Measurements from ENCODE around the gene RCSD1. TPM values are rescaled to one million over a fixed set of nuclear protein-coding genes. Genes with fewer than 3 reads are reported as not detected.

The RCSD1 gene
- total and polyA plus RNA-seq, 2 of the 4 experiments (the other 2 are of a cell fraction): 0.03 TPM; not detected in 1

GRCh38 chr1:167703557-167703956 lies 73.5 kb downstream of the RCSD1 start:
- no peak overlapping the region for H2AK5ac ChIP-seq (ENCODE audit: low read depth, low read length)
- POLR2A ChIA-PET (ENCODE audit: unreplicated experiment): no interaction called here
- CTCF ChIA-PET: interaction anchor here (2.7 kb wide), 1 partner anchor 12 kb away, joined by 10 read pairs; no protein-coding TSS in a partner anchor

More at GRCh38 chr1:167703557-167703956, 73.5 kb downstream of the RCSD1 start:
- no peaks in the 10 kb centered on the region for H3K79me1 ChIP-seq (ENCODE audit: low read depth in 1 of 2, low read length in 2 of 2)
- H3K9me1 ChIP-seq (ENCODE audit: insufficient read depth, low read length): no peaks in the 10 kb centered on the region
- H2BK15ac ChIP-seq (ENCODE audit: low read depth, low read length): no peak overlapping the region
- no peak overlapping the region for H3K56ac ChIP-seq (ENCODE audit: extremely low read depth, insufficient read depth, low read length)
- no TSS peak for BruUV-seq (replicated peaks)
- peaks cover 44% of the 10 kb centered on the region for H3K27me3 ChIP-seq (ENCODE audit: control insufficient read depth, insufficient read depth, low read length)
- H3K36me3 ChIP-seq (ENCODE audit: control insufficient read depth, insufficient read depth, low read length): no peaks in the 10 kb centered on the region
- H3K27ac ChIP-seq (ENCODE audit: insufficient read depth, low read length): no peak overlapping the region
- intact Hi-C loops (cut with micrococcal nuclease): no loop called here
- 57% methylated on average over 1 of the region's 1 CpG; no CpG with 5 or more reads in 1 of the 2 experiments for WGBS, 2 experiments (ENCODE audit: extremely low coverage in 2 of 2, insufficient read length in 1 of 2)
- no peak overlapping the region for H2BK5ac ChIP-seq (ENCODE audit: low read depth, low read length, poor library complexity, severe bottlenecking)
- DNase-seq (no peak), ATAC-seq (ENCODE audit: low read depth) (no peak)
- H2AK9ac ChIP-seq (replicated peaks; ENCODE audit: low read depth, low read length, poor library complexity): no peak overlapping the region
- no peak for TF ChIP-seq RCOR1 (IDR thresholded peaks at IDR 0.05; ENCODE audit: insufficient replicate concordance, low read length)
- no peak for TF ChIP-seq POLR2A (IDR thresholded peaks at IDR 0.05; ENCODE audit: low read depth, low read length)
- no peak for TF ChIP-seq MAFK (IDR thresholded peaks at IDR 0.05; ENCODE audit: low read depth, low read length)
- no peak for TF ChIP-seq MXI1 (IDR thresholded peaks at IDR 0.05; ENCODE audit: borderline replicate concordance, low read depth, low read length)
- no peak overlapping the region for H4K91ac ChIP-seq (ENCODE audit: insufficient read depth, low read depth, low read length)
- no peak overlapping the region for H4K8ac ChIP-seq (ENCODE audit: low read depth in 2 of 2, low read length in 2 of 2)
- H2BK120ac ChIP-seq (ENCODE audit: low read depth, low read length): no peak overlapping the region
- H2AFZ ChIP-seq (replicated peaks; ENCODE audit: low read length, poor library complexity): no peak overlapping the region
- H3K4me2 ChIP-seq (ENCODE audit: low read depth, low read length): no peak overlapping the region
- H2BK20ac ChIP-seq (ENCODE audit: low read depth, low read length): no peak overlapping the region
- no peaks in the 10 kb centered on the region for H3K4me1 ChIP-seq (ENCODE audit: control insufficient read depth, insufficient read depth, low read length)
- H3K9ac ChIP-seq (ENCODE audit: low read depth, low read length): no peak overlapping the region
- H3K14ac ChIP-seq (replicated peaks; ENCODE audit: low read depth, low read length): no peak overlapping the region
- no peak overlapping the region for H3K23ac ChIP-seq (ENCODE audit: low read depth, low read length)
- H3K4me3 ChIP-seq (ENCODE audit: insufficient read depth, low read depth, low read length): no peak overlapping the region
- H3K18ac ChIP-seq (ENCODE audit: low read depth, low read length): no peak overlapping the region
- H3K4ac ChIP-seq (ENCODE audit: low read depth, low read length): no peak overlapping the region
- dilution Hi-C loops (cut with HindIII; ENCODE audit: low sequenced_read_pairs, unreplicated experiment): no loop called here
- H4K20me1 ChIP-seq (ENCODE audit: insufficient read depth, low read length): no peaks in the 10 kb centered on the region
- no peak overlapping the region for H4K5ac ChIP-seq (ENCODE audit: low read depth, low read length)
- in situ Hi-C loops (cut with MboI; ENCODE audit: low sequenced_read_pairs): no loop called here
- H3K9me3 ChIP-seq (ENCODE audit: control insufficient read depth, insufficient read depth, low read length): no peaks in the 10 kb centered on the region

All from IMR-90 (cell line).